ENCODE results near the gene LPIN3.
"Not testable (repeated sequence)": the region's sequence is repeated elsewhere in the genome, so short reads cannot be mapped to it uniquely, and the experiment has no call there.

Gene LPIN3

GRCh38 chr20:41340327-41341055 is at the start of gene LPIN3:
TSS of gene LPIN3 (plus strand) at chr20:41340821. CDS start at chr20:41345804, 4,983 bp downstream.
- peak in 2 of 3 experiments; percentile 19 to 67 for DNase-seq (ENCODE audit: low read depth in 3 of 3)

GRCh38 chr20:41293269-41294037 is 47.2 kb upstream of the LPIN3 start:
- no peak for DNase-seq (ENCODE audit: low read depth in 3 of 3)

- DNase-seq (ENCODE audit: low read depth in 3 of 3) = no peak
Measured at GRCh38 chr20:41299899-41300298, 40.7 kb upstream of the LPIN3 start.

- no peak for DNase-seq (ENCODE audit: low read depth in 3 of 3)
Measured at GRCh38 chr20:41300383-41300782, 40.2 kb upstream of the LPIN3 start.

- no peak for DNase-seq (ENCODE audit: low read depth in 3 of 3)
Measured at GRCh38 chr20:41300886-41301285, 39.7 kb upstream of the LPIN3 start.

- no peak for DNase-seq (ENCODE audit: low read depth in 3 of 3)
Measured at GRCh38 chr20:41304002-41304401, 36.6 kb upstream of the LPIN3 start.

GRCh38 chr20:41304424-41305079 is 36.1 kb upstream of the LPIN3 start:
- no peak for DNase-seq (ENCODE audit: low read depth in 3 of 3)

- no peak for DNase-seq (ENCODE audit: low read depth in 3 of 3)
Measured at GRCh38 chr20:41306061-41306727, 34.4 kb upstream of the LPIN3 start.

GRCh38 chr20:41307021-41307420 is 33.6 kb upstream of the LPIN3 start:
- no peak for DNase-seq (ENCODE audit: low read depth in 3 of 3)

GRCh38 chr20:41308290-41308711 is 32.3 kb upstream of the LPIN3 start:
- no peak for DNase-seq (ENCODE audit: low read depth in 3 of 3)

- DNase-seq (ENCODE audit: low read depth in 3 of 3) = no peak
Measured at GRCh38 chr20:41308726-41309413, 31.8 kb upstream of the LPIN3 start.

GRCh38 chr20:41309817-41310216 is 30.8 kb upstream of the LPIN3 start:
- DNase-seq (ENCODE audit: low read depth in 3 of 3) = no peak

- not testable (repeated sequence) for DNase-seq (ENCODE audit: low read depth in 3 of 3)
Measured at GRCh38 chr20:41312009-41312408, 28.6 kb upstream of the LPIN3 start.

- no peak for DNase-seq (ENCODE audit: low read depth in 3 of 3)
Measured at GRCh38 chr20:41314386-41314785, 26.2 kb upstream of the LPIN3 start.

- DNase-seq (ENCODE audit: low read depth in 3 of 3) = no peak
Measured at GRCh38 chr20:41316051-41316450, 24.6 kb upstream of the LPIN3 start.

GRCh38 chr20:41316602-41317545 is 23.7 kb upstream of the LPIN3 start:
- peak; percentile 59 to 81 (median 60) for DNase-seq (ENCODE audit: low read depth in 3 of 3)

- DNase-seq (ENCODE audit: low read depth in 3 of 3) = peak; percentile 87 to 97 (median 95)
Measured at GRCh38 chr20:41317546-41318270, 22.9 kb upstream of the LPIN3 start, which contains the start of gene ZHX3. TSS of gene ZHX3 (minus strand) at chr20:41317731. CDS start at chr20:41204916, 112,815 bp downstream.

GRCh38 chr20:41318271-41318649 is 22.4 kb upstream of the LPIN3 start:
- DNase-seq (ENCODE audit: low read depth in 3 of 3) = no peak

GRCh38 chr20:41320441-41320840 is 20.2 kb upstream of the LPIN3 start:
- DNase-seq (ENCODE audit: low read depth in 3 of 3) = no peak

Data from stimulated activated CD4-positive, alpha-beta T cell treated with anti-CD3 and anti-CD28 coated beads, TNF-alpha, amount 100 ng/mL, for 24 hours (primary cell).